Small intestine (tissue), 7 donors: ENCODE results near the gene ADGRD1. TPM values are rescaled to one million over a fixed set of nuclear protein-coding genes. Genes with fewer than 3 reads are reported as not detected.

Source experiments
- DNase-seq, 2 donors: peaks; one replicate each; pipeline versions ENCODE4 v3.0.0 to v3.0.0-alpha.2; 2013
- FAIRE-seq: peaks from 2 replicates; lab custom pipeline; 2012; peaks lifted over from hg19 to GRCh38; lab: Jason Lieb, UNC
- H3K27ac ChIP-seq, 3 donors: one replicate each; pipeline ENCODE4 v1.5.1; 2013; ENCODE audit warnings: low read length in 2 of 3, mild to moderate bottlenecking in 2 of 3, control low read depth in 1 of 3, inconsistent platforms in 1 of 3, low read depth in 1 of 3, moderate library complexity in 1 of 3
- H3K27me3 ChIP-seq, 3 donors: one replicate each; pipeline ENCODE4 v1.6.1; 2013; ENCODE audit warnings: low read length in 3 of 3, inconsistent platforms in 1 of 3; ENCODE audit not compliant: control insufficient read depth in 3 of 3, insufficient read depth in 3 of 3
- H3K36me3 ChIP-seq, 3 donors: one replicate each; pipeline ENCODE4 v1.6.1; 2013; ENCODE audit warnings: low read length in 3 of 3, inconsistent platforms in 1 of 3, low read depth in 1 of 3, mild to moderate bottlenecking in 1 of 3, moderate library complexity in 1 of 3; ENCODE audit not compliant: control insufficient read depth in 3 of 3, insufficient read depth in 2 of 3
- H3K4me1 ChIP-seq, 3 donors: one replicate each; pipeline ENCODE4 v1.6.1; 2013; ENCODE audit warnings: low read length in 2 of 3, inconsistent platforms in 1 of 3, low read depth in 1 of 3, mild to moderate bottlenecking in 1 of 3, moderate library complexity in 1 of 3; ENCODE audit not compliant: control insufficient read depth in 3 of 3, insufficient read depth in 2 of 3
- H3K4me3 ChIP-seq, 3 donors: one replicate each; pipeline ENCODE4 v1.5.1; 2013; ENCODE audit warnings: low read length in 3 of 3, control low read depth in 1 of 3, inconsistent platforms in 1 of 3, low read depth in 1 of 3, mild to moderate bottlenecking in 1 of 3, moderate library complexity in 1 of 3
- H3K9me3 ChIP-seq, 2 donors: one replicate each; pipeline ENCODE4 v1.6.1; 2013; ENCODE audit warnings: low read depth in 1 of 2, low read length in 1 of 2; ENCODE audit not compliant: control insufficient read depth in 2 of 2, insufficient read depth in 1 of 2
- WGBS, 3 donors: extraction: QIAGEN DNeasy Blood & Tissue Kit; methylation state at CpG; one replicate each; pipeline ENCODE4 v1.1.7; 2013; 5-methylcytosine and 5-hydroxymethylcytosine counted together
- polyA plus RNA-seq, 4 donors: library from polyadenylated mRNA; stranded (reverse) in 3 of 4; unstranded in 1 of 4; fragments of 200-250 nt in 3 of 4; fragments of 120-200 nt in 1 of 4; gene quantifications; one replicate each; pipeline versions ENCODE4 v1.2.1 to v1.2.3, GENCODE V29; 2013
- donor health status: healthy with polysubstance abuse.
- donor health status: control.
- donor health status: control.
- donor health status: Bipolar disorder and iron deficiency.
- donor health status: healthy.

ADGRD1 gene
- polyA plus RNA-seq, 4 donors = 0.54 to 87.7 (median 9.3) TPM; not detected in 1

- no peaks in the 10 kb centered on the region for H3K27me3 ChIP-seq
- H3K36me3 ChIP-seq = peaks cover 0 to 76% (median 0%) of the 10 kb centered on the region in 3 donors
- no peak overlapping the region for H3K4me3 ChIP-seq
- H3K4me1 ChIP-seq = peaks cover 0 to 3% (median 0%) of the 10 kb centered on the region in 3 donors
- DNase-seq (no peak), FAIRE-seq (no peak)
- H3K9me3 ChIP-seq = no peaks in the 10 kb centered on the region
- no peak overlapping the region for H3K27ac ChIP-seq
These were observed 63.8 kb downstream of the ADGRD1 start for GRCh38 chr12:131017477-131017991.

- Histone ChIP-seq H3K4me1 (no peaks in the 10 kb centered on the region), H3K9me3 (no peaks in the 10 kb centered on the region), H3K27ac (no peak overlapping the region), H3K4me3 (no peak overlapping the region), H3K36me3 (peaks cover 0 to 72% (median 0%) of the 10 kb centered on the region in 3 donors), H3K27me3 (no peaks in the 10 kb centered on the region)
- no peak for DNase-seq
- no peak for FAIRE-seq
- 82 to 85% (median 82%) methylated on average over 28 of the region's 28 CpGs for WGBS, 3 donors
These were observed 64.4 kb downstream of the ADGRD1 start for GRCh38 chr12:131018019-131018620.

- DNase-seq (no peak), FAIRE-seq (no peak)
- Histone ChIP-seq H3K4me3 (no peak overlapping the region), H3K4me1 (no peaks in the 10 kb centered on the region), H3K9me3 (no peaks in the 10 kb centered on the region), H3K27me3 (no peaks in the 10 kb centered on the region), H3K36me3 (peaks cover 0 to 71% (median 0%) of the 10 kb centered on the region in 3 donors), H3K27ac (no peak overlapping the region)
- 80 to 87% (median 83%) methylated on average over 15 to 16 of the region's 16 CpGs for WGBS, 3 donors
These were observed 65.2 kb downstream of the ADGRD1 start for GRCh38 chr12:131018808-131019397.

- Histone ChIP-seq H3K27me3 (no peaks in the 10 kb centered on the region), H3K27ac (no peak overlapping the region), H3K4me3 (no peak overlapping the region), H3K4me1 (no peaks in the 10 kb centered on the region), H3K36me3 (peaks cover 0 to 67% (median 0%) of the 10 kb centered on the region in 3 donors), H3K9me3 (no peaks in the 10 kb centered on the region)
- 74 to 78% (median 77%) methylated on average over 13 of the region's 13 CpGs for WGBS, 3 donors
- FAIRE-seq (no peak), DNase-seq (no peak)
These were observed 66.8 kb downstream of the ADGRD1 start for GRCh38 chr12:131020326-131021153.

- Histone ChIP-seq H3K27me3 (no peaks in the 10 kb centered on the region), H3K4me3 (no peak overlapping the region), H3K4me1 (no peaks in the 10 kb centered on the region), H3K9me3 (no peaks in the 10 kb centered on the region), H3K27ac (no peak overlapping the region), H3K36me3 (peaks cover 0 to 67% (median 0%) of the 10 kb centered on the region in 3 donors)
- WGBS, 3 donors = 84 to 87% (median 85%) methylated on average over 20 of the region's 20 CpGs
- no peak for FAIRE-seq
- DNase-seq = no peak
These were observed 67.4 kb downstream of the ADGRD1 start for GRCh38 chr12:131021154-131021541.

GRCh38 chr12:131024026-131024425 lies 70.3 kb downstream of the ADGRD1 start:
- Histone ChIP-seq H3K4me3 (no peak overlapping the region), H3K4me1 (no peaks in the 10 kb centered on the region), H3K36me3 (peaks cover 0 to 57% (median 0%) of the 10 kb centered on the region in 3 donors), H3K9me3 (no peaks in the 10 kb centered on the region), H3K27ac (no peak overlapping the region), H3K27me3 (no peaks in the 10 kb centered on the region)
- DNase-seq (no peak), FAIRE-seq (no peak)
- 75 to 82% (median 79%) methylated on average over 11 of the region's 11 CpGs for WGBS, 3 donors

GRCh38 chr12:131024721-131025120 lies 71.0 kb downstream of the ADGRD1 start:
- no peak overlapping the region for H3K4me3 ChIP-seq
- no peak for DNase-seq
- H3K27ac ChIP-seq = no peak overlapping the region
- 83 to 84% (median 83%) methylated on average over 11 of the region's 11 CpGs for WGBS, 3 donors
- no peaks in the 10 kb centered on the region for H3K4me1 ChIP-seq
- peaks cover 0 to 58% (median 0%) of the 10 kb centered on the region in 3 donors for H3K36me3 ChIP-seq
- H3K27me3 ChIP-seq = no peaks in the 10 kb centered on the region
- no peak for FAIRE-seq
- H3K9me3 ChIP-seq = no peaks in the 10 kb centered on the region

- WGBS, 3 donors = 81 to 90% (median 82%) methylated on average over 8 to 11 of the region's 11 CpGs
- Histone ChIP-seq H3K36me3 (peaks cover 0 to 57% (median 0%) of the 10 kb centered on the region in 3 donors), H3K27ac (no peak overlapping the region), H3K27me3 (no peaks in the 10 kb centered on the region), H3K9me3 (no peaks in the 10 kb centered on the region), H3K4me1 (no peaks in the 10 kb centered on the region), H3K4me3 (no peak overlapping the region)
- DNase-seq (no peak), FAIRE-seq (no peak)
These were observed 71.5 kb downstream of the ADGRD1 start for GRCh38 chr12:131025234-131025633.
